Measurements from ENCODE around the gene GATAD2A. TPM values are rescaled to one million over a fixed set of nuclear protein-coding genes. Genes with fewer than 3 reads are reported as not detected.

GATAD2A gene
- total and polyA plus RNA-seq, 2 of the 8 experiments (the other 6 are each of a cell fraction or from before 2014, with no cell fraction given) = 38.4 to 205 TPM

DNA sequence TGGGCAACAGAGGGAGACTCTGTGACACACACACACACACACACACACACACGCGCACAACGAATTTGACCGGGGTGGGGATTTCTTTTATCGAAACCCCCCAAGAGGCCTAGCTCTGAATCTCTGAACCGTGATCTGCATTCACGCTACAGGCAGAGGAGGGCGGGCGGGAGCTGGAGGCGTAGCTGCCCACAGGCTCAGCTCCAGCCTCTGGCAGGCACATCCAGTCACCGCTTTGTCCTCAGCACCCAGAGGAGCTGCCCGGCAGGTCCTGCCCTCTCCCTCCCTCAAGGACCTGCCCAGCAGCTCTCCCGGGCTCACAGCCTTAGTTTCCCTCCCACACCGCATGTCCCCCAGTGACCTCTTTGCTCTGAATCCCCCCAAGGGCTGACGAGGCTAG lies 152.6 kb downstream of the GATAD2A start:
- 0 out of 2 replicates have a peak, but pooled peaks cover 2% of the 10 kb centered on the region for H3K79me1 ChIP-seq (ENCODE audit: low read depth, low read length)
- ChIA-PET CTCF (ENCODE audit: partially characterized antibody) (interaction anchor here (0.6 to 20.0 kb wide), 14 partner anchors 6 to 197 kb away, joined by 3 to 223 read pairs (median 6); partner anchors contain the start of gene GMIP), POLR2A (ENCODE audit: partially characterized antibody) (interaction anchor here (1.9 kb wide), 1 partner anchor 71 kb away, joined by 4 read pairs; no protein-coding TSS in a partner anchor)
- no peak overlapping the region for H2AK5ac ChIP-seq (ENCODE audit: low read depth, low read length)
- no peak for TF ChIP-seq SP2 (IDR thresholded peaks at IDR 0.05; ENCODE audit: low read length)
- TF ChIP-seq PHF8 (conservative IDR thresholded peaks at IDR 0.05; ENCODE audit: low read depth, low read length) = no peak
- no peak for TF ChIP-seq KDM5A (IDR thresholded peaks at IDR 0.05; ENCODE audit: low read length)
- TF ChIP-seq EGR1 (IDR thresholded peaks at IDR 0.05; ENCODE audit: borderline replicate concordance, low read depth, low read length) = no peak
- no peak for TF ChIP-seq SIRT6 (IDR thresholded peaks at IDR 0.05; ENCODE audit: low read length)
- TF ChIP-seq CREB1 (IDR thresholded peaks at IDR 0.05) = no peak
- TF ChIP-seq KDM4A (IDR thresholded peaks at IDR 0.05; ENCODE audit: low read depth, low read length, severe bottlenecking) = no peak
- TF ChIP-seq MAFK (IDR thresholded peaks at IDR 0.05; ENCODE audit: low read depth, low read length) = no peak
- no peak for TF ChIP-seq TAF1 (IDR thresholded peaks at IDR 0.05; ENCODE audit: low read depth, low read length)
- H4K5ac ChIP-seq (ENCODE audit: insufficient read length, low read depth, low read length) = no peak overlapping the region
- H3K18ac ChIP-seq (ENCODE audit: extremely low read depth, low read length) = no peak overlapping the region
- no peak overlapping the region for H4K91ac ChIP-seq (replicated peaks; ENCODE audit: insufficient read length, low read length)
- H3K36me3 ChIP-seq (ENCODE audit: control insufficient read depth in 2 of 4, insufficient read depth in 4 of 4, low read length in 3 of 4) = no peaks in the 10 kb centered on the region
- peaks cover 0 to 4% (median 0%) of the 10 kb centered on the region in 4 experiments; a peak in 2 of 7 replicates for H3K4me1 ChIP-seq (replicated peaks in 1 of 4; ENCODE audit: control insufficient read depth in 3 of 4, insufficient read depth in 4 of 4, low read length in 3 of 4)
- H3K27ac ChIP-seq (ENCODE audit: low read depth, low read length) = no peak overlapping the region
- H3K27me3 ChIP-seq (replicated peaks in 1 of 4; ENCODE audit: control insufficient read depth in 3 of 4, extremely low read depth in 1 of 4, insufficient read depth in 3 of 4, low read length in 3 of 4) = no peaks in the 10 kb centered on the region
- H3K14ac ChIP-seq (ENCODE audit: insufficient read length) = no peak overlapping the region
- DNase-seq (ENCODE audit: low read depth in 1 of 2, low spot score in 2 of 2) (no peak), FAIRE-seq (no peak)
- no peak overlapping the region for H2AFZ ChIP-seq (ENCODE audit: low read length)
- H3K56ac ChIP-seq (replicated peaks; ENCODE audit: insufficient read length, low read depth, low read length) = no peak overlapping the region
- no peak overlapping the region for H3K4ac ChIP-seq (replicated peaks; ENCODE audit: insufficient read length, low read depth, low read length)
- H2BK20ac ChIP-seq (ENCODE audit: low read length) = no peak overlapping the region
- H3K23me2 ChIP-seq (ENCODE audit: low read depth, low read length) = no peaks in the 10 kb centered on the region
- no peaks in the 10 kb centered on the region for H3K9me3 ChIP-seq (ENCODE audit: insufficient read depth in 2 of 2, low read depth in 1 of 2, low read length in 1 of 2)
- no peak overlapping the region for H3K9ac ChIP-seq (replicated peaks in 1 of 4; ENCODE audit: extremely low read depth in 1 of 4, low read depth in 3 of 4, low read length in 3 of 4)
- H3K4me2 ChIP-seq (ENCODE audit: insufficient read depth in 1 of 2, low read depth in 2 of 2, low read length in 2 of 2) = no peak overlapping the region
- peak overlapping the region; percentile 27; the same call in 1 of the 2 replicates for H2BK12ac ChIP-seq (ENCODE audit: low read depth, low read length)
- H2BK120ac ChIP-seq (replicated peaks; ENCODE audit: low read depth, low read length) = no peak overlapping the region
- H2BK15ac ChIP-seq (ENCODE audit: low read length) = no peak overlapping the region
- no peak overlapping the region for H3K4me3 ChIP-seq (ENCODE audit: extremely low read depth in 1 of 4, insufficient read depth in 2 of 4, low read depth in 3 of 4, low read length in 4 of 4)
- no peaks in the 10 kb centered on the region for H4K20me1 ChIP-seq (replicated peaks in 1 of 2; ENCODE audit: control insufficient read depth in 1 of 2, insufficient read depth in 2 of 2, low read length in 2 of 2)
- no peak overlapping the region for H4K8ac ChIP-seq (ENCODE audit: extremely low read depth, insufficient read depth, low read length)
- no peak overlapping the region for H2BK5ac ChIP-seq (ENCODE audit: low read depth, low read length)
- 90% methylated on average over 14 of the region's 15 CpGs; no CpG with 5 or more reads in 1 of the 2 experiments for WGBS, 2 experiments (ENCODE audit: extremely low coverage in 1 of 2, insufficient coverage in 1 of 2, insufficient read length in 1 of 2, insufficient replicate concordance in 2 of 2, low coverage in 1 of 2, low lambda C conversion rate in 2 of 2, missing lambda C conversion rate in 1 of 2)
- H3K23ac ChIP-seq (ENCODE audit: insufficient read length) = no peak overlapping the region
- H3K79me2 ChIP-seq (ENCODE audit: control insufficient read depth in 1 of 2, insufficient read depth in 2 of 2, low read length in 2 of 2) = no peaks in the 10 kb centered on the region

Measured in H1 (cell line).